Measurements from ENCODE around the gene E2F4.

GRCh38 chr16:67241008-67241900, 49.3 kb downstream of the E2F4 start:
- TF ChIP-seq CTCF (IDR thresholded peaks at IDR 0.05) (no peak), POLR2AphosphoS5 (IDR thresholded peaks at IDR 0.05; ENCODE audit: low read depth, low read length) (no peak), REST (IDR thresholded peaks at IDR 0.05; ENCODE audit: insufficient read depth in 1 of 2, low read depth in 2 of 2, low read length in 1 of 2) (no peak), TCF7L2 (IDR thresholded peaks at IDR 0.05; ENCODE audit: low read depth, low read length) (no peak), SIN3A (IDR thresholded peaks at IDR 0.05; ENCODE audit: borderline replicate concordance, insufficient read depth, low read depth, low read length) (no peak)

Measured in Panc1 (cell line).